Measurements from ENCODE around the gene SPCS3. TPM values are rescaled to one million over a fixed set of nuclear protein-coding genes. Genes with fewer than 3 reads are reported as not detected.
"Not testable (repeated sequence)": the region's sequence is repeated elsewhere in the genome, so short reads cannot be mapped to it uniquely, and the experiment has no call there.

SPCS3 gene
- 100 to 1,000 TPM; 176 to 186 TPM for total RNA-seq

DNA sequence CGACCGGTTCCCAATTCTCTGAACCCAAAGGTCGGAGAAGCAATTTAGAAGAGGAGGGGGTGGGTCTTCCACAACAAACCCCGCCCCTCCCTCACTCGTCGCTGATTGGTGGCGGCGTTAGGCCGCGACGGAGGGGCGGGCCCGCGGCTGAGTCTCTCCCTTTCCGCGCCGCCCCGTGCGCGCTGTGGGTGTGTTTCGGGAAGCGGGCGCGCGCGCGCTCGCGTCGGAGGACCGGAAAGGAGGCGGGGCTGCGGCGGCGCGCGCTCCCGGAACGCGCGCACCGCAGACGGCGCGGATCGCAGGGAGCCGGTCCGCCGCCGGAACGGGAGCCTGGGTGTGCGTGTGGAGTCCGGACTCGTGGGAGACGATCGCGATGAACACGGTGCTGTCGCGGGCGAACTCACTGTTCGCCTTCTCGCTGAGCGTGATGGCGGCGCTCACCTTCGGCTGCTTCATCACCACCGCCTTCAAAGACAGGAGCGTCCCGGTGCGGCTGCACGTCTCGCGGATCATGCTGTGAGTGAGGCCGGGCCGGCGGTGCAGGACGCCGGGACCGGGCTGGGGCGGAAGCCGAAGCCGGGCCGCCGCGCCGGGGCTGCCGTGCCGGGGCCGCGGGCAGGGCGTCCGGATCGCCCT lies at the start of gene SPCS3:
Gene SPCS3, plus strand, starts transcription at position 263 of the 636 bp plus-strand sequence. Its CDS starts 111 bp downstream, at position 374.
- POLR2A ChIA-PET, result no interaction called here

GRCh38 chr4:176270669-176271068 lies 49.1 kb upstream of the SPCS3 start:
- POLR2A ChIA-PET, result no interaction called here
- CTCF ChIA-PET, result no interaction called here

More for the DNA sequence above, at the start of gene SPCS3:
- CTCF ChIA-PET, result no interaction called here

GRCh38 chr4:176271749-176272148 lies 48.0 kb upstream of the SPCS3 start:
- POLR2A ChIA-PET, result no interaction called here
- CTCF ChIA-PET, result no interaction called here

DNA sequence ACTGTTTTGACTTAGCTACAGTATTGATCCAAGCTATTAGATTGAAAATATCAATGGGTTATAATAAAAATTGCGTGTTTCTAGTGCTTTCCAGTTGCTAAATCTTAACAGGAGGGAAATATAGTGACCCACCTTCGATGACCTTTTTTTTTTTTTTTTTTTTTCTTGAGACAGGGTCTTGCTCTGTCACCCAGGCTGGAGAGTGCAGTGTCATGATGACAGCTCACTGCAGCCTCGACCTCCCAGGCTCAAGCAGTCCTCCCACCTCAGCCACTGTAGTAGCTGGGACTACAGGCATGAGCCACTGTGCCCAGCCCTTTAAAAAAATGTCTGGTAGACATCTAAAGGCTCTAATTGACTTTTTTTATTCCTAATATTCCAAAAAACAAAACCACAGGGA lies 47.0 kb upstream of the SPCS3 start:
- POLR2A ChIA-PET, result interaction anchor here (0.7 kb wide), 1 partner anchor 41 kb away, joined by 6 read pairs; no protein-coding TSS in a partner anchor
- CTCF ChIA-PET, result no interaction called here

- CTCF ChIA-PET, result no interaction called here
- POLR2A ChIA-PET, result no interaction called here
Measured at GRCh38 chr4:176273736-176274135, 46.0 kb upstream of the SPCS3 start.

DNA sequence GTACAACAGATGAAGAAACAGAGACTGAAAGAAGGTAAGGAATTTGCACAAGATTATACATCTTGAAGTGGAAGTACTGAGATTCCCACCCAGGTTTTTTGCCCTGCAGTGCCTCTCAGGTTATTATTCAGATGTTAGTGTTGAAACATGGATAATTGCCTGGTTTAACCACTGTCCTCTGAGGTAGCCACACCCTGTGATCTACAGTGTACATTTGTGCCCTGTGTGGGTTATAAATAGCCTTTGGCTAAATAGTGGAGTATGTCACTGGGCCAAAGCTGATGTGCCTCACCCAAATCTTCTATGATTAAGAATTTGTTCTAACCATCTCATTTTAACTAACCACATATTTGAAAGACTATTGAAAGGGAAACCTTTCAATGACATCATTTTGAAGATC lies 45.3 kb upstream of the SPCS3 start:
- ChIA-PET POLR2A (no interaction called here), CTCF (no interaction called here)

DNA sequence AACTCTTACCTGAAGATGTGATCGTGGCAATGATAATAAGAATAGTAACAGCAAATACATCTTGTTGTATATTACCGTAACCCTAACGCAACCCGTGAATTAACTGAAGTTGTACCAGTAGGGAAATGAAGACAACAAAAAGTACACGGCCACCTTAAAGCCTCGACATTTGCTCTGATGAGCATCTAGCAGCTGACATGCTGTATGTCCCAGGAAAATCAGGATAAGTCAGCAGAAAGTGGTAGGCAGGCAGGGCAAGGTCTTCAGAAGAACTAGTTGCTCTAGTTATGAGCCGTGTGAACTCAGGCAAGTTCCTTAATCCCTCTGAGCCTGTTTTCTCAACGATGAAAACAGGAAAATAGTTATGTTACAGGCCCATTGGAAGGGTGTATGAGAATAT lies 43.1 kb upstream of the SPCS3 start:
- POLR2A ChIA-PET, result no interaction called here
- CTCF ChIA-PET, result interaction anchor here (2.2 kb wide), 1 partner anchor 64 kb away, joined by 5 read pairs; no protein-coding TSS in a partner anchor

GRCh38 chr4:176277162-176277904 lies 42.4 kb upstream of the SPCS3 start:
- POLR2A ChIA-PET, result no interaction called here
- CTCF ChIA-PET, result interaction anchor here (2.2 kb wide), 1 partner anchor 63 kb away, joined by 5 read pairs; no protein-coding TSS in a partner anchor

DNA sequence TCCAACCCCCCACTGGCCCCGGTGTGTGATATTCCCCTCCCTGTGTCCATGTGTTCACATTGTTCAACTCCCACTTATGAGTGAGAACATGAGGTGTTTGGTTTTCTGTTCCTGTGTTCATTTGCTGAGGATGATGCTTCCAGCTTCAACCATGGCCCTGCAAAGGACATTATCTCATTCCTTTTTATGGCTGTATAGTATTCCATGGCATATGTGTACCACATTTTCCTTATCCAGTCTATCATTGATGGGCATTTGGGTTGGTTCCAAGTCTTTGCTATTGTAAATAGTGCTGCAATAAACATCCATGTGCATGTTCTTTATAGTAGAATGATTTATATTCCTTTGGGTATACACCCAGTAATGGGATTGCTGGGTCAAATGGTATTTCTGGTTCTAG lies 40.2 kb upstream of the SPCS3 start:
- CTCF ChIA-PET, POLR2A ChIA-PET: not testable (repeated sequence)

DNA sequence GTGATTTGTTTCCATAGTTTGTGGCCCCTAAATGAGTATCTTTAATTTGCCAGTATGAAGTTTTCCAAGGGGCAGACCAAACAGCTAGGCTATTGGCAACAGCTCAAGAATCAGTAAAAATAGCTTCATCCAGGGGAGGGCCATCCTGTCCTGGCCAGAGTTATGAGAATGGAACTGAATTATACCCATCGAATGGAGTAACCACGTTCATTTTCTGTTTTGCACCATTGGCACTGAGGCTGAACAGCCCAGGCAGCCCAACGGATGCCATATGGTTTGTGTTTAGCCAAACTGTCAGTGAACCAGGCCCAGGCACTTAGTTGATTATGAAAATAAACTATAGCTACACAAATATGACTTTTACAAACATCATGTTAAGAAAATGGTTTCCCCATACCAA lies 33.0 kb upstream of the SPCS3 start:
- ChIA-PET CTCF (no interaction called here), POLR2A (no interaction called here)

DNA sequence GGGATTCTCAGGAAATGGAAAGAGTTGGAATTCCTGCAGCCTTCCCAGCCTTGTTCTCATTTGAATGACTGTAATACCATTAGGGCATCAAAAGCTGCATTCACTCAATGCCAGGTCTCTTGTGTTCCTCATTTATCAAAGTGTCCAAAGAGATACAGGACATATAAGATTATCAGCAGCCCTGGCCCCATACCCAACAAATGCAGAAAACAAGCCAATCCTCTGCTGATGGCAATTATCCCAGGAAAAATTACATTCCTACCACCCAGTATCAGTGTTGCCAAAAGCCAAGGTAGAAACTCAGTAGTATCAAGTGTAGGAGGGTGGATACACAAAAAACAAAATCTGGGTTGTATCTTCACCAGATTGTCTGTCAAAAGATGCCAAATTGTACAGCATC lies 32.2 kb upstream of the SPCS3 start:
- CTCF ChIA-PET, result no interaction called here
- POLR2A ChIA-PET, result no interaction called here

DNA sequence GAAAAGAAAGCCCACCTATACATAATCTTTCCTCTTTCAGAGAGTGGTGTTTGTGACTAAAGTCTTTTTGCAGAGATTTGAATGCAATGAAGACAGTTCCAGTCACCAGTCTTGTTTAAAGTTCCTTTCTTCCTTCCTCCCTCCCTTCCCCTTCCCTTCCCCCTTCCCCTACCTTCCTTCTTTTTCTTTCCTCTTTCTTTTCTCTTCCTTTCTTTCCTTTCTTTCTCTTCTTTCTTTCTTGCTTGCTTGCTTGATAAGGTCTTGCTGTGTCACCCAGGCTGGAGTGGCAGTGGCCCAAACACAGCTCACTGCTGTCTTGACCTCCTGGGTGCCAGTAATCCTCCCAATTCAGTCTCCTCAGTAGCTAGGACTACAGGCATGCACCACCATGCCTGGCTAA lies 31.7 kb upstream of the SPCS3 start:
- POLR2A ChIA-PET, result no interaction called here
- CTCF ChIA-PET, result no interaction called here

DNA sequence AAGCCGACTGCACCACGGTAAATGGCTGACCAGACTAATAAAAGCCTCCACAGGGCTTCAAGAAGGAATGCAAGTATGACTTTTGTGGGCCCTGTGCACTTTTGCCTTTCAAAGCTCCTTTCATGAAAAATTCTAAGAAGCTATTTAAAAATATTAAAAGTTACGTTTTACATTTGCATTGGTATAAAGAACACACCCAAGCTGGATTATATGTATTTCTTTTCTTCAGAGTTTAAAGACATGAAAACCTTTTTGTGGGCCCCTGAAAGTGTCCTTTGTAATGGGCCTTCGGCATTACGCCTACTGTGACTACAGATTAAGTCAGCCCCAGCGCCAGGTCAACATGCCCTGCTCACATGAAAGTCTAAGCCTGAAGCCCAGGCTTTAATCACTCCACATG lies 30.2 kb upstream of the SPCS3 start:
- POLR2A ChIA-PET, result no interaction called here
- CTCF ChIA-PET, result no interaction called here

- CTCF ChIA-PET, result no interaction called here
Measured at GRCh38 chr4:176290520-176290919, 29.2 kb upstream of the SPCS3 start.

GRCh38 chr4:176291748-176292147 lies 28.0 kb upstream of the SPCS3 start:
- ChIA-PET POLR2A (no interaction called here), CTCF (no interaction called here)

More at GRCh38 chr4:176290520-176290919, 29.2 kb upstream of the SPCS3 start:
- POLR2A ChIA-PET, result no interaction called here

DNA sequence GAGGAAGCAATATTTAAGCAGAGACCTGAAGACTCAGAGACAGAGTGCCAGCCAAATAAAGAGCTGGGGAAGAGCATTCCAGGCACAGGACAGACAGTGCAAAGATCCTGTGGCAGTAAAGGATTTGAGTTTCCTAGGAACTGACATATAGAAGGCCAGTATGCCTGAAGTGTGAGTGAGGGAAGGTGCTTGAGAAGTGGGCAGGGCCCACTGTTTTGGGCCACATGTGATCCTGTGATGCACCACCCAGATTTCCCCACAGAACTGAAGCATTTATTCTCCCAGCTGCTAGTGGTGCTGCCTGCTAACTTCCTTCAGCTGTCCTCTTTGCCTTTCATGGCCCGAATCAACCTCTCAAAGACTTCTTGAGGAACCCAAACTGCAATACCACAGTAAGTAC lies 26.8 kb upstream of the SPCS3 start:
- POLR2A ChIA-PET, result no interaction called here
- CTCF ChIA-PET, result interaction anchor here (1.0 kb wide), 1 partner anchor 142 kb away, joined by 3 read pairs; no protein-coding TSS in a partner anchor

DNA sequence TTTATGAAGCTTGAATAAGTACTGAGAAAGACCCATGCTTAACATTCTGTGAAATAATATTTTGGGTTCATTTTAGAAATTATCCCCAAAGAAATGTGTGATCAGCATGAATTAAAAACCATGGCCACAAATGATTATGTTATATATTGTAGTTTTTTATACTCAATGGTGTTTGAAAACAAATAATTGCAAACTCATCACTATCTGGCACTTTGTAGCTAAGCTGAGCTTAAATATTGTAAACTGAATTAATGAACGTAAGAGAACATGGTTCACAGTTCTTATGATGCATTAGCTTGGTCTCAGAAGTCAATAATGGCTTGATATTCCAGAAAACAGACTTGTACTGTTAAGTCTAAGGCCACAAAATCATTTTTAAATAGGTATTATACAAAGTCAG lies 26.1 kb upstream of the SPCS3 start:
- POLR2A ChIA-PET, result no interaction called here
- CTCF ChIA-PET, result interaction anchor here (1.0 kb wide), 1 partner anchor 143 kb away, joined by 3 read pairs; no protein-coding TSS in a partner anchor

DNA sequence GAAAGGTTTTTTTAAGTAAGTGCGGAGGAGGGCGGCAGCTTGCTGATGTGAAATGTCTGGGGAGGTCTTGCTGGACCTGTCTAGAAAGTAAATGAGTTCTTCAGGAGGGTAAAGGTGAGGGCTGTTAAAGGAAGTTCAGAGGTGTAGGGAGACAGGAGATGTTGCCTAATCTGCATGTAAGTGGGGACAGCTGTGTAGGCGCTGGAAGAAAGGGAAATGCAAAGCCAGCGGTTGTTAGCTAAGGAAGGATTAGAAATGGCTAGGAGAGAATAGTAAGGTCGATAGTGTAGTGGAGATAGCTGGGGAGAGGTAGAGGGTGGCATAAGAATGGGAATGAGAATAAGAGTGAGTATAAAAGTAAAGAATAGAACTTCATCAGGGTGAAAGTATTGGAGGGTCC lies 23.9 kb upstream of the SPCS3 start:
- POLR2A ChIA-PET, CTCF ChIA-PET: not testable (repeated sequence)

DNA sequence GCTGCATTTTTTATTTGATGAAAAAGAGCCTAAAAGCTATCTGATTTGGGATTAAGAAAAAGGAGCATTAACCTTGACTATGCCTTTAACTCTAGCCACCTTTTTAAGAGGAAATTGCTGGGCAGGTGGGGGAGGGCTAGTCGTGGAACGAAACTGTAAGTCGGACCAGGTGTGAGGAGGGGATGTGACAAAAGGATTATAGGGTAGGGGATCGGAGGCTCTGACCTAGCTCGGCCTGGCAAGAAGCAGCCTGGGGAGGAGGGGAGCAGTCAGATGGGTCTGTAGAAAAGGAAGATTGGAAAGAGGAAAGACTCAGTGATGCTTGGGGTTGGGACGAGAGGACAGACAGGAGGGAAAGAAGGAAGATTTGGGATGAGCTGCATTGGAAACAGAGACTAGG lies 21.1 kb upstream of the SPCS3 start:
- CTCF ChIA-PET, result no interaction called here
- POLR2A ChIA-PET, result no interaction called here

DNA sequence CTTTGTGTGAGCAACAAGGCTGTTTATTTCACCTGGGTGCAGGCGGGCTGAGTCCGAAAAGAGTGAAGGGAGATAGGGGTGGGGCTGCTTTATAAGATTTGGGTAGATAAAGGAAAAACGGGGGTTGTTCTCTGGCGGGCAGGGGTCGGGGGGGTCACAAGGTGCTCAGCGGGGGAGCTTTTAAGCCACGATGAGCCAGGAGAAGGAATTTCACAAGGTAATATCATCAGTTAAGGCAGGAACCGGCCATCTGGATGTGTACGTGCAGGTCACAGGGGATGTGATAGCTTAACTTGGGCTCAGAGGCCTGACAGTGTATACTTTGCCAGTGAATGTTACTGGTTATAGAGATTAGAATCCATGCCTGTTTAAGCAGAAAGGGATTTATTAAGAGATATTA lies 19.7 kb upstream of the SPCS3 start:
- CTCF ChIA-PET, result no interaction called here
- POLR2A ChIA-PET, result no interaction called here

DNA sequence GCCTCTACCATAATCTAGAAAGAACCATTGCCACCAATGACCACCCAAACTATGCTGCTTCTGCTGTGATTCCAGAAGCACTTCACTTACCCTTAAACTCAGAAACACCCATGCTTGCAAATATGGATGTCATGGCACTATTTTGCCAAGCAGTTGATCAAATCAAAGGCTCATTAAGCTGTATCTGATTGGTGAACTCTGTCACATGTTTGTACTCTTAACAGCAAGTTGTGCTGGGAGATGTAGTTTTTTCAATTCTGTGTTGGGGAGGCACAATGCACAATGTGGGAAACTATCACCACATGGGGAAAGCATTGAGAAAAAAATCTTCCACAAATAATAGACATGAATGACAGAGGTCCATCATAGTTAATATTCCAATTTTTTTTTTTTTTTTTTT lies 19.2 kb upstream of the SPCS3 start:
- CTCF ChIA-PET, result no interaction called here
- POLR2A ChIA-PET, result no interaction called here
